OCI-LY3 (cell line): ENCODE measurements around the gene SH3PXD2A.

Experiments
- EZH2phosphoT487 ChIP-seq: fragments of 200-600 bp; shearing (Covaris generic); IDR thresholded peaks from 2 replicates; pipeline ENCODE4 v1.6.1; 2018; ENCODE audit warnings: antibody characterized with exemption, mixed run types, low read depth
- TF ChIP-seq, protein P1 (sequence below): fragments of 200-600, 300-600 bp; sonication (generic); IDR thresholded peaks from 2 replicates; pipeline ENCODE4 v1.5.1; 2014; ENCODE audit warnings: antibody characterized with exemption, low read length, low read depth

DNA sequence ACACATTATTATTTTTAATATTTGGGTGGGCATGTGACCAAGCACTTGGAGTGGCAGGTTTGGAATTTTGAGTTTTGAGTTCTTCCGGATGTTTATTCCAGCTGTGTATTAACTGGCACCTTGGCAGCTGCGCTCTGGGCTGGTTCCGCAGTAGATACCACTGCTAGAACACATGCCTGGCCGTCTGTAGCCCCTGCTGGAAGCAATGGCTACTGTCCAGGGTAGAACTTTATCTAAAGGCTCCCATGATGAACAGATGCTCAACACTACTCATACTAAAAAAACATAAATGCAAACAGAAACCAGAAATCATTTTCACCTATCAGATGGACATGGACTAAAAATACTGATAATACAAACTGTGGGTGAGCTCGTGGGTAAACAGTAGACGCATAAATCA is 19.4 kb upstream of the SH3PXD2A start:
- TF ChIP-seq, protein P1, sequence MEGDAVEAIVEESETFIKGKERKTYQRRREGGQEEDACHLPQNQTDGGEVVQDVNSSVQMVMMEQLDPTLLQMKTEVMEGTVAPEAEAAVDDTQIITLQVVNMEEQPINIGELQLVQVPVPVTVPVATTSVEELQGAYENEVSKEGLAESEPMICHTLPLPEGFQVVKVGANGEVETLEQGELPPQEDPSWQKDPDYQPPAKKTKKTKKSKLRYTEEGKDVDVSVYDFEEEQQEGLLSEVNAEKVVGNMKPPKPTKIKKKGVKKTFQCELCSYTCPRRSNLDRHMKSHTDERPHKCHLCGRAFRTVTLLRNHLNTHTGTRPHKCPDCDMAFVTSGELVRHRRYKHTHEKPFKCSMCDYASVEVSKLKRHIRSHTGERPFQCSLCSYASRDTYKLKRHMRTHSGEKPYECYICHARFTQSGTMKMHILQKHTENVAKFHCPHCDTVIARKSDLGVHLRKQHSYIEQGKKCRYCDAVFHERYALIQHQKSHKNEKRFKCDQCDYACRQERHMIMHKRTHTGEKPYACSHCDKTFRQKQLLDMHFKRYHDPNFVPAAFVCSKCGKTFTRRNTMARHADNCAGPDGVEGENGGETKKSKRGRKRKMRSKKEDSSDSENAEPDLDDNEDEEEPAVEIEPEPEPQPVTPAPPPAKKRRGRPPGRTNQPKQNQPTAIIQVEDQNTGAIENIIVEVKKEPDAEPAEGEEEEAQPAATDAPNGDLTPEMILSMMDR: no peak
- TF ChIP-seq EZH2phosphoT487: no peak
